ENCODE measurements around the gene GKAP1. TPM values are rescaled to one million over a fixed set of nuclear protein-coding genes. Genes with fewer than 3 reads are reported as not detected.

The GKAP1 gene
- total and polyA plus RNA-seq, 2 experiments from 2014 or later: 4.0 to 16.7 TPM

- H3K36me3 Mint-ChIP-seq (ENCODE audit: low read depth): peaks cover 26% of the 10 kb centered on the region; the same call in 2 of the 3 replicates
- Histone ChIP-seq H3K27ac (ENCODE audit: low read depth) (peak overlapping the region; percentile 92), H2AFZ (no peak overlapping the region), H3K79me2 (replicated peaks; ENCODE audit: insufficient read depth) (peaks cover 49% of the 10 kb centered on the region), H3K4me2 (peak overlapping the region; percentile 75), H3K4me1 (ENCODE audit: insufficient read depth) (peaks cover 1% of the 10 kb centered on the region; the same call in 1 of the 2 replicates), H3F3A (replicated peaks; ENCODE audit: low read depth) (no peaks in the 10 kb centered on the region), H3K4me3 (peak overlapping the region; percentile 65), H3K36me3 (ENCODE audit: insufficient read depth) (no peaks in the 10 kb centered on the region), H4K20me1 (replicated peaks; ENCODE audit: insufficient read depth) (peaks cover 30% of the 10 kb centered on the region), H3K27me3 (ENCODE audit: insufficient read depth) (no peaks in the 10 kb centered on the region), H3K9me2 (ENCODE audit: insufficient read depth) (no peaks in the 10 kb centered on the region)
- peak; percentile 69 for ATAC-seq
- no peak for DNase-seq (ENCODE audit: low spot score)
- H3K9me3 Mint-ChIP-seq: peaks cover 2% of the 10 kb centered on the region; the same call in 2 of the 3 replicates
- H3K27ac Mint-ChIP-seq: peak overlapping the region; percentile 100
- peaks cover 16% of the 10 kb centered on the region for H3K4me1 Mint-ChIP-seq
- TF ChIP-seq ZNF114 (CRISPR knock-in tag; IDR thresholded peaks at IDR 0.05) (no peak), CTCF (conservative IDR thresholded peaks at IDR 0.05; ENCODE audit: low read depth in 2 of 2) (no peak), EZH2phosphoT487 (IDR thresholded peaks at IDR 0.05; ENCODE audit: unreplicated experiment) (no peak), CREB1 (CRISPR knock-in tag; IDR thresholded peaks at IDR 0.05; ENCODE audit: low read depth) (no peak), EZH2 (IDR thresholded peaks at IDR 0.05; ENCODE audit: low read depth, unreplicated experiment) (no peak), NANOG (IDR thresholded peaks at IDR 0.05; ENCODE audit: borderline replicate concordance) (no peak), ZNF462 (CRISPR knock-in tag; IDR thresholded peaks at IDR 0.05) (no peak), ETS1 (IDR thresholded peaks at IDR 0.05) (no peak), ZNF331 (CRISPR knock-in tag; IDR thresholded peaks at IDR 0.05; ENCODE audit: low read depth) (no peak), REST (IDR thresholded peaks at IDR 0.05; ENCODE audit: unreplicated experiment) (no peak), JUNB (IDR thresholded peaks at IDR 0.05; ENCODE audit: unreplicated experiment) (no peak), STAT1 (IDR thresholded peaks at IDR 0.05; ENCODE audit: unreplicated experiment) (no peak), POLR2AphosphoS5 (IDR thresholded peaks at IDR 0.05; ENCODE audit: low read depth) (no peak)
- H3K4me3 Mint-ChIP-seq: peak overlapping the region; percentile 87; the same call in 2 of the 3 replicates
- no peaks in the 10 kb centered on the region for H3K27me3 Mint-ChIP-seq (ENCODE audit: insufficient read depth, low read depth, poor library complexity)
These were observed 110.1 kb downstream of the GKAP1 start for GRCh38 chr9:83707518-83707767.
